D721Med (cell line): ENCODE measurements around the gene NDE1.

Experiments
- DNase-seq: peaks from one replicate; pipeline ENCODE4 v3.0.0; 2011; ENCODE audit warnings: low spot score; ENCODE audit not compliant: insufficient read length
- FAIRE-seq: peaks from 2 replicates; lab custom pipeline; 2011; peaks lifted over from hg19 to GRCh38; lab: Jason Lieb, UNC
- TF ChIP-seq, protein P1 (sequence below): IDR thresholded peaks from 2 replicates; pipeline ENCODE4 v1.5.1; 2012; ENCODE audit warnings: mild to moderate bottlenecking, control low read depth; ENCODE audit not compliant: insufficient read depth; ENCODE audit errors: missing control alignments

NDE1 gene, protein sequence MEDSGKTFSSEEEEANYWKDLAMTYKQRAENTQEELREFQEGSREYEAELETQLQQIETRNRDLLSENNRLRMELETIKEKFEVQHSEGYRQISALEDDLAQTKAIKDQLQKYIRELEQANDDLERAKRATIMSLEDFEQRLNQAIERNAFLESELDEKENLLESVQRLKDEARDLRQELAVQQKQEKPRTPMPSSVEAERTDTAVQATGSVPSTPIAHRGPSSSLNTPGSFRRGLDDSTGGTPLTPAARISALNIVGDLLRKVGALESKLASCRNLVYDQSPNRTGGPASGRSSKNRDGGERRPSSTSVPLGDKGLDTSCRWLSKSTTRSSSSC

DNA sequence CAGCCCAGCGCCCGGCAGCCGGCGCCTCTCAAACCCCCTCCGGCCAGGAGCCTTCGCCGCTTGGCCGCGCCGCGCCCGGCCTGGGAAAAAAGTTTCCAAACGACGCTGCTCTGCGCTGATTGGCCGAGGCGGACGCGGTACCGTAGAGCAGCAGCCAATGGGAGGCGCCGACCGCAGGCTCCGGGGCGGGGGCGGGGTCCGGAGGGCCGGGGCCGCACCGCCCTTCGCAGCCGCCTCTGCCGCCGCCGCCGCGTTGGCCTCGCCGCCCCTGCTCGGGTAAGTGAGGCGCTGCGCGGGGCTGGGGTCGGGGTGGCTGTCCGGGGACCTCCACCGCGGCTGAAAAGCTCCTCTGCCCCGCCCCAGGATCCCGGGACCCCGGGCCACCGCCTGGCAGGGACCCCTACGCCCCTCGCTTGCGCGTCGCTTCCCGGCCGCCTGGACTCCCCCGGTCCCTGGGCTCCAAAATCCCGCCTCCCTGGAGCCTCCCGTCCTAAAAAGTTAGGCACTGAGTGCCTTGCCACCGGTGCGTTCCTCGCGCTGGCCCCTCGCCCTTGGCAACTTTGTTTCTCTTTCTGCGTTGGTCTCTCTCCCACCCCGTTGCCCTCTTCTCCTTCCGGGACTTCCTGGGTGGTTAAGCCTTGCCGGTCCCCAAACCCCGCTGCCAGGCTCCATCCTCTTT lies at the start of gene NDE1:
NDE1 (plus strand) TSS at position 227 of the 679 bp plus-strand sequence. CDS start 14,534 bp downstream, outside the sequence.
- FAIRE-seq = no peak
- DNase-seq = peak; percentile 79
- TF ChIP-seq, protein P1, sequence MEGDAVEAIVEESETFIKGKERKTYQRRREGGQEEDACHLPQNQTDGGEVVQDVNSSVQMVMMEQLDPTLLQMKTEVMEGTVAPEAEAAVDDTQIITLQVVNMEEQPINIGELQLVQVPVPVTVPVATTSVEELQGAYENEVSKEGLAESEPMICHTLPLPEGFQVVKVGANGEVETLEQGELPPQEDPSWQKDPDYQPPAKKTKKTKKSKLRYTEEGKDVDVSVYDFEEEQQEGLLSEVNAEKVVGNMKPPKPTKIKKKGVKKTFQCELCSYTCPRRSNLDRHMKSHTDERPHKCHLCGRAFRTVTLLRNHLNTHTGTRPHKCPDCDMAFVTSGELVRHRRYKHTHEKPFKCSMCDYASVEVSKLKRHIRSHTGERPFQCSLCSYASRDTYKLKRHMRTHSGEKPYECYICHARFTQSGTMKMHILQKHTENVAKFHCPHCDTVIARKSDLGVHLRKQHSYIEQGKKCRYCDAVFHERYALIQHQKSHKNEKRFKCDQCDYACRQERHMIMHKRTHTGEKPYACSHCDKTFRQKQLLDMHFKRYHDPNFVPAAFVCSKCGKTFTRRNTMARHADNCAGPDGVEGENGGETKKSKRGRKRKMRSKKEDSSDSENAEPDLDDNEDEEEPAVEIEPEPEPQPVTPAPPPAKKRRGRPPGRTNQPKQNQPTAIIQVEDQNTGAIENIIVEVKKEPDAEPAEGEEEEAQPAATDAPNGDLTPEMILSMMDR = no peak

DNA sequence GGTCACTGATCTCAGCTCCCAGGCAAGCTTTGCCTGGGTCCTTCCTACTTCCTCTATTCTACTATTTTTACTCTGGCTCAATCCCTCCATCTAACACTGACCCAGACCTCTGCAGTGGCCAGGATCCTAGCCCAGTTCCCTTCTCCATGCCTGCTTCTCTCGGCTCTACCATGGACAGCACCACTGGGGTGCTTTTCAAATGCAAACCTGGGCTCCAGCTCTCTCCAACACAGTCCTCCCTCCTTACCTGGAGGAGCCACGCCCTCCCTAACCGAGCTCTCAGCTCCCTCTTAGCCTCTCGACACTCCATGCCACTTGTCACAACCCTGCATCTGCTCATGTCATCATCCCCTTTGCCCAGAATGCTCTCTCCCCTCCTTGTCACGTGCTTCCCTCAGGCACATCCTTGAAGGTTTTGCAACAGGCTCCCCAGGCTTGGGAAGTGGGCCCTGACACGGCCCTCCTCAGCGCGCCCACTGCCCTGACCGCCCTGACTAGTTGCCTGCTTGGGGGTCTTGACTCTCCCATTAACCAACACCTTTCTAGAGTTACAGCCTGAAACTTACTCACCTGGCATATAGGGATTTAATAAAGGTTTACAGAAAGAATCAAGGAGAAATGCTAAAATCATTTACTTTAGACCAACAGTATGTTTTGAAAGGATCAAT lies 48.7 kb upstream of the NDE1 start:
- TF ChIP-seq, protein P1 = no peak
- DNase-seq (no peak), FAIRE-seq (no peak)

DNA sequence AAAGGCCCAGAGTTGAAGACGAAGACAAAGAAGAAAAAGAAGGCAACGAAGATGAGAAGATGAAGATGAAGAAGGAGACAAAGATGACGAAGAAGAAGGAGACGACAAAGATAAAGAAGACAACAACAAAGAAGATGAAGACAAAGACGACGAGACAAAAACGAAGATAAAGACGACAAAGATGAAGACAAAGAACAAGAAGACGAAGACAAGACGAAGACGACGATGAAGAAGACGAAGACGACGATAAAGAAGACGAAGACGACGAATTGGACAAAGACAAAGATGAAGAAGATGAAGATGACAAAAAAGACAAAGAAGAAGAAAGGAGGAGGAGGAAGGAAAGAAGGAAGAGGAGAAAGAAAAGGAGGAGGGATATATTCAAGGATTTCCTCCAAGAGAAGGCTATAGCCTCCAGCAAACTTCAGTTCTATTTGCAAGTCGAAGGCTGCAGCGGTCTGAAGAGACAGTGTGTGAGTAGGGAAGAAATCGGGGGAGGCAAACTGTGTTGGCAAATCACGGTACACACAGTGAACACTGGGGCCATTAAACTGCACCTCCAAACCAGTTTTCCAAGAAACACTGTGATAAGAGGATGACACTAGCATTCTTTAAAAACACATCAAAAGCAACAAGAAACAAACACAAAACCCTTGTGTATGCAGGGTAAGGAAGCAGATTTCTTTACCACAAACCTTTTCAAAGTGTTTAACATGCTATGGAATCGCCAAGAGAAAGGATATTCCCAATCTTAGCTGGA lies 47.6 kb upstream of the NDE1 start:
- FAIRE-seq (no peak), DNase-seq (no peak)
- TF ChIP-seq, protein P1 = no peak

DNA sequence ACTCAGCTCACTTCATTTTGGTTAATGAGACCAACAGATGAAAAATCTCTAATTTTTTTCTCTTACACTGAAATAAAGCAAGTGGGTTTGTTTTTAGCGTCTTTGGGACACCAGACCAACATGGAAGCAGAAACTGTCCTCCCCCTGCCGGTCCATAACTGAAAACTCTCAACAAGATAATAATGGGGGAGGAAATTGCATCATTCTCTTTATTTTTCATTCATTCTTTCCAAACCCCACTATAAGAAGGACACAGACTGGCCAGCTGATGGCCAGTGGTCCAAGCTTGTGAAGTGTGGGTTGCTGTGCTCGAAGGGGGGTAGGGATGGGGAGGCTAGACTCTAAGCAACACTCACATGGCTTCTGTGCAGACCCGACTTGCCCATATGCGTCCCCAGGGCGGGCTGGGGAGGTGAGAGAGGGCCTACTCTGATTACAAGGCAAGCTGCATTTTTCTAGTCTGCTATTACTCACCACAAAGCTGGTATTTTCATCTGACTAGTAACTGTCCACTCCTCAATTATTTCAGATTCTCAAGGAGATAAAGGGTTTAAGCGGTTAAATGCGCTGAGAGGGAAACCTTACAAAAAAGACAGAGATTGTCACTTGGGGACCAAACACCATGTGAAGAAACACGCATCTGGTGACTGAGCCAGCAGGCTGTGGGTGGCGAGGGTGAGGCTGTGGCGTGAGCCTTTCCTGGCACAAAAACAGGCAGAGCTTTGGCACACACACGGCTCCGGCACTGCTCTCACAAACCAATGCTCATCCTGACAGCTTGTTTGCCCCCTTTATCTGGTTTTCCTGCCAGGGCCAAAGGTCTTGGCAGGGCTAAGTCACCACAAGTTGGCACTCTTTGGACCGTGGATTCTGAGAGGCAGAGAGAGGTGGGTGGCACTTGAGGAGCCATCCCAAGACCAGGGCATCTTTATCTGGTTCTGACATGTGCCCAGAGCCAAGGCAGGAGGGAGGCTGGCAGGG lies 45.3 kb upstream of the NDE1 start:
- DNase-seq (no peak), FAIRE-seq (no peak)
- TF ChIP-seq, protein P1 = no peak

DNA sequence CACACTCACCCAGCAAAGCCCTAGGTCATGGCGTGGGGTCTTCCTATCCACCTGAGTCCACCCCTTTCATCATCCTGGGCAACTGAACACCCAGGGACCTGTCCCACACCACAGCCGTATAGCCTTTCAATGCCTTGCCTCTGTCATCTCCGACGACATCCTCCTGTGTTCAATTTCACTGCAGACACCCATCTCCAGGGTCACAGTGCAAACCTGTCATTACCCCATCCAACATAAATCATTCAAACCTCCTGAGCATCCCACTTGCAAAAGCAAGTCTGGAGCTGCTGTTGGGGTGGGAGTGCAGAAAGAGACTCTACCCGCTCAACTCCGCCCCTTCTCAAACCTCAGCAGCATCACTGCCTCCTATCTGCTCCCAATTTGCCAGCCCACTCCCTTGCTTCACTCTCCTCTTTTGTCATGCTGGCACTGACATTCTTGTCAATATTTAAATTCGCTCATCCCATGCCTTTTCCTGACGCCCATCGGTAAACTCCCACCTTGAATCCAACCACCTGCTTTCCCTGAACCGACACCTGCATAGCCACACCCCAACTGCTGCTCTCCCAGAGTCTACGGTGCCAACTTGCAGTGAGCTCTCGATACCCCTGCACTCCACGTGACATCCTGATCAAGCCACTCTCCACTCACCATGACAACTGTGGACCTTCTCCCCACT lies 44.1 kb upstream of the NDE1 start:
- TF ChIP-seq, protein P1 = no peak
- DNase-seq (no peak), FAIRE-seq (no peak)
